Spleen (tissue), 7 donors: ENCODE measurements around the gene VSIG10L.

ENCODE experiments used
- CTCF ChIP-seq, 11 experiments: fragments of 200-600 bp in 7 of 11; fragments of 450-650 bp in 4 of 11; sonication (generic) in 4 of 11; IDR thresholded peaks in 8 of 11; conservative IDR thresholded peaks in 3 of 11; 1 replicate in 7 of 11; 2 replicates in 4 of 11; pipeline versions ENCODE4 v1.4.0 to v1.8.0; 2016 to 2021; ENCODE audit warnings: antibody characterized with exemption in 11 of 11, inconsistent platforms in 4 of 11, mild to moderate bottlenecking in 1 of 11
- POLR2A ChIP-seq, 3 donors: fragments of 450-650 bp; IDR thresholded peaks; one replicate each; pipeline ENCODE4 v1.5.1; 2017; ENCODE audit warnings: antibody characterized with exemption in 3 of 3, mild to moderate bottlenecking in 1 of 3
- POLR2AphosphoS5 ChIP-seq, 3 donors: sonication (generic); formaldehyde crosslinking; IDR thresholded peaks; one replicate each; pipeline ENCODE4 v1.5.1; 2017; ENCODE audit warnings: antibody characterized with exemption in 3 of 3
- donor health status: DM: no; HTN: no; CAD: no; lungs with moderate emphysema.
- donor health status: DM: no; HTN: no; CAD: no.
- donor health status: DM: no; HTN: no; CAD: no.

- TF ChIP-seq CTCF (IDR thresholded peaks at IDR 0.05 in 8 of 11, conservative IDR thresholded peaks at IDR 0.05 in 3 of 11), result no peak
- no peak for TF ChIP-seq POLR2A (IDR thresholded peaks at IDR 0.05)
- no peak for TF ChIP-seq POLR2AphosphoS5 (IDR thresholded peaks at IDR 0.05)
Observed at GRCh38 chr19:51319649-51320279, 22.2 kb downstream of the VSIG10L start.
